ENCODE results near the gene ADAM12.

The ADAM12 gene

DNA sequence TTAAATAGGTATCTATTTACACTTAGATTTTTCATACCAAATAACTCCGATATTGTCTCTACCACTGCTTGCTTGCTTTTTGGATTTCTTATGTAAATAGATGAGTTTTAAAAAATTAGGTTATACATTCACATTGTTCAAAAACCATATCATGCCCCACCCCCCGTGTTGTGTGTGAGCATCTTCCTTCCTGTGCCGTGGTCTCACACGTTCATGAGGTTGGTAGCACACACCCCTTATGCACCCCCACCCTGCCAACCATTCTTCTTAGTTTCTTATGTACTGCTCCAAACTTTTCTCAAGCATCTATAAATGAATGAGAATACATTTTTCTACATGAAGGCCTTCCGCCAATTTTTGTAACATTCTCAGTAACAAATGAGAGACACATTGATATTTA lies 376.3 kb downstream of the ADAM12 start:
- TF ChIP-seq, protein P1, sequence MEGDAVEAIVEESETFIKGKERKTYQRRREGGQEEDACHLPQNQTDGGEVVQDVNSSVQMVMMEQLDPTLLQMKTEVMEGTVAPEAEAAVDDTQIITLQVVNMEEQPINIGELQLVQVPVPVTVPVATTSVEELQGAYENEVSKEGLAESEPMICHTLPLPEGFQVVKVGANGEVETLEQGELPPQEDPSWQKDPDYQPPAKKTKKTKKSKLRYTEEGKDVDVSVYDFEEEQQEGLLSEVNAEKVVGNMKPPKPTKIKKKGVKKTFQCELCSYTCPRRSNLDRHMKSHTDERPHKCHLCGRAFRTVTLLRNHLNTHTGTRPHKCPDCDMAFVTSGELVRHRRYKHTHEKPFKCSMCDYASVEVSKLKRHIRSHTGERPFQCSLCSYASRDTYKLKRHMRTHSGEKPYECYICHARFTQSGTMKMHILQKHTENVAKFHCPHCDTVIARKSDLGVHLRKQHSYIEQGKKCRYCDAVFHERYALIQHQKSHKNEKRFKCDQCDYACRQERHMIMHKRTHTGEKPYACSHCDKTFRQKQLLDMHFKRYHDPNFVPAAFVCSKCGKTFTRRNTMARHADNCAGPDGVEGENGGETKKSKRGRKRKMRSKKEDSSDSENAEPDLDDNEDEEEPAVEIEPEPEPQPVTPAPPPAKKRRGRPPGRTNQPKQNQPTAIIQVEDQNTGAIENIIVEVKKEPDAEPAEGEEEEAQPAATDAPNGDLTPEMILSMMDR (IDR thresholded peaks at IDR 0.05; ENCODE audit: extremely low read depth, missing control alignments): no peak
- no peak for DNase-seq (ENCODE audit: low spot score)

DNA sequence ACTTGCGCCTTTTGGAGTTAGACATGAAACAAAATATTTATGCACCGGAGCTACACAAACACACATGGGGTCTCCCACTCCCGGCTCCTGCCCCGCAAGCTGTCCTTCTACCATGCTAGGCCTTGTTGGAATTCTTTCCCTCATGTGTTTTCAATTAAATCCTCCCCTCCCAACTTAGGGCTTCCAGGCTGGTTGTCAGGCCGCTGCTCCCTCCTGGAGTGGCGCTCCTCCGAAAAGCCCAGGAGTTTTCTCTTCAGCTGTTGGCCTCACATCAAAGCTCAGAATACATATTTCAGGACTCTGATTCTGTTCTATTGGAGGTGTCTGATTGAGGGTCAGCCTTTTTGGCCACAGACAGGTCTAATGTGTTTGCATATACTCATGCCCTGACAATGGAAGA lies 378.6 kb downstream of the ADAM12 start:
- TF ChIP-seq, protein P1 (IDR thresholded peaks at IDR 0.05; ENCODE audit: extremely low read depth, missing control alignments): no peak
- no peak for DNase-seq (ENCODE audit: low spot score)

DNA sequence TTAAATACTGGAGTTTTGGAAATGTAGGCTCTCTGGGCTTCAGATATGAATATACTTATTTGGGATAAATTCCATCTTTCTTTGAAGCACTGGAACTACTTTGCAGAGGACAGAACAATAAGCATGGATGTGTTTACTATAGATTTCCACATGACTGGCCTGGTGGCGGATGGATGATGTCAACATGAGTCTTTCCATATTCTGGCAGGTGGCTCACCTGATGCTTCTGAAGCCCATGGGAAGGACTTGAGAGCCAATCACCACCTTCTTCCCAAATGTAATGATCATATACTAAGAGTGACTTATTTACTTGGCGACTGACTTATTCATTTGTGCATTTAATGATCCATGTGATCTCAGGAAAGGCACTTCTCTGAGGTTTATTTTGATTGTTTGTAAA lies 381.4 kb downstream of the ADAM12 start:
- no peak for DNase-seq (ENCODE audit: low spot score)
- TF ChIP-seq, protein P1 (IDR thresholded peaks at IDR 0.05; ENCODE audit: extremely low read depth, missing control alignments): no peak

DNA sequence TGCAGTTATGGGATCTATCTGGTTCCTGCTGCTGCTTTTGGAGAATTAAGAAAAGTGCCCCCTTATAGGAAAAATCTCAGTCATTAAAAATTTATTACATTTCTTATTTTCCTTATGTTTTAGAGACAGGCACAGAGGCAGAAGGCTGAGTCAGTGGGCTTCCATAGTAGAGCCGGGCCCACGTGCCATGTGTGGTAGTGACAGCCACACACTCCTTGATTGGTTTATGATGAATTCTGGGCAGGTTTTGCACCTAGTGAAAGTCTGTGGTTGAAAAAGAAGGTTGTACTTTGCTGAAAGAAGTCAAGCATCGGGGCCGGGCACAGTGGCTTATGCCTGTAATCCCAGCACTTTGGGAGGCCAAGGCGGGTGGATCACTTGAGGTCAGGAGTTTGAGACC lies 382.0 kb downstream of the ADAM12 start:
- DNase-seq (ENCODE audit: low spot score): no peak
- TF ChIP-seq, protein P1 (IDR thresholded peaks at IDR 0.05; ENCODE audit: extremely low read depth, missing control alignments): no peak

DNA sequence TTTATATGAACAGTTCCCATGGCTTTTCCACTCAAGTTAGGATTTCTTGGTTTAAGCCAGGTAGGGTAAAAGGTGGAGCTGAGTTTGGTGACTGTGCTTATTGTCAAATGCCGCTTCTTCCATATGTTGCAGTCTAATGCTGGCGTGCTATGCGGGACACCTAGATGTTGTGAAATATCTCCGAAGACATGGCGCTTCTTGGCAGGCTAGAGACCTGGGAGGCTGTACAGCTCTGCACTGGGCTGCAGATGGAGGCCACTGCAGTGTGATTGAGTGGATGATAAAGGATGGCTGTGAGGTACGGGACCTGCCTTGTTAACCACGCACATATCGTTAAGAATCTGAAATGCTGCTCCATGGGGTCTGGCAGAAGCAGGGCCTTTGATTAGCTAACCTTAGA lies 383.5 kb downstream of the ADAM12 start:
- TF ChIP-seq, protein P1 (IDR thresholded peaks at IDR 0.05; ENCODE audit: extremely low read depth, missing control alignments): no peak
- no peak for DNase-seq (ENCODE audit: low spot score)

DNA sequence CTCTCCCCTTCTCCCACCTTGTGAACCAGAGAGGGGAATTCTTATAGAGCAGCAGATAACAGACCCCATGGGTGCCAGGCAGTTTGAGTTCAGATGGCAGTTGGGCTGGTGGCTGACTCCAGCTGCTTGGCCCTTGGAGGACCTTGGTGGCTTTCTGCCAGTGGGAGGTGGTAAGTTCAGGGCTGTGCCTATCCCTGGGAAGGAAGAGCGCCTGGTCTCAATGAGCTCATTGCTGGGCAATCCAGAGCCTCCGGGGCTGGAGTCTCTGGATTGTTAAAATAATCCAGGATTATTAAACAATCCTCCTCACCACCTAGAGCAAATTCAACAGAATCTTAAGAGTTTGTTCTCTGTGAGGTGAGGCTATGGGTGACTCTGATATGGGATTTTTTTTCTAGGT lies 386.7 kb downstream of the ADAM12 start:
- TF ChIP-seq, protein P1 (IDR thresholded peaks at IDR 0.05; ENCODE audit: extremely low read depth, missing control alignments): no peak
- DNase-seq (ENCODE audit: low spot score): no peak

DNA sequence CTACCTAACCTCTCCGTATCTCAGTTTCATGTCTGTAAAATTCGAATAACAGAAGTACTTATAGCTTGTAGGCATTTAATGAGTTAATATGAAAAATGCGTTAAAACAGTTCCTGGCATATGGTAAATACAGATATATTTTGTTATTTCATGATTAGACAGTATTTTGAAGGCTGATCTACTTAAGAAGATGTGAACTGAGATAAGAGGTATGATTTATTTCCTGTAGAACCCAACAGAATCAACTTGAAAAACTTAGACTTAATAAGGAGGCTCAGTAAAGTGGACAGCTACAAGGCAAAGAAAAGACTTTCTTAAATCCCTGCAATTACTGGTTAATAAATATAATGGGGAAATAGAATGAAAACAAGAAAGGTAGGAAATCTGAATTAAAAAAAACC lies 388.6 kb downstream of the ADAM12 start:
- TF ChIP-seq, protein P1 (IDR thresholded peaks at IDR 0.05; ENCODE audit: extremely low read depth, missing control alignments): no peak
- no peak for DNase-seq (ENCODE audit: low spot score)
